Lower lobe of right lung (tissue), 2 donors: ENCODE measurements around the gene ROR1. TPM values are rescaled to one million over a fixed set of nuclear protein-coding genes. Genes with fewer than 3 reads are reported as not detected.

Source experiments
- ATAC-seq, 2 donors: fragments of 200-7000 bp; cut with Tn5 transposase; one replicate each; pipeline ENCODE4 v1.9.1; 2020 to 2022; ENCODE audit warnings: mild to moderate bottlenecking in 2 of 2, moderate library complexity in 2 of 2
- DNase-seq: peaks from one replicate; pipeline ENCODE4 v3.0.0-alpha.2; 2020
- H3K27ac ChIP-seq: fragments of 200-600 bp; one replicate; pipeline ENCODE4 v1.8.0; 2022
- H3K27me3 ChIP-seq: fragments of 200-600 bp; one replicate; pipeline ENCODE4 v1.8.0; 2022; ENCODE audit warnings: low read depth
- H3K36me3 ChIP-seq: fragments of 200-600 bp; one replicate; pipeline ENCODE4 v1.8.0; 2022; ENCODE audit warnings: mild to moderate bottlenecking
- H3K4me1 ChIP-seq: fragments of 200-600 bp; one replicate; pipeline ENCODE4 v1.8.0; 2022
- H3K4me3 ChIP-seq: fragments of 200-600 bp; one replicate; pipeline ENCODE4 v1.8.0; 2022; ENCODE audit warnings: mild to moderate bottlenecking
- H3K9me3 ChIP-seq: fragments of 200-600 bp; one replicate; pipeline ENCODE4 v1.8.0; 2022
- intact Hi-C: fragments of 100-400 bp; cut with DNase I; formaldehyde crosslinking; loops from one replicate; pipeline ENCODE4 v1.11.0; 2022
- total RNA-seq: library from RNA; stranded (reverse); fragmentation: NEBNext Ultra II Directional; extraction: Animal tissue kit (Norgen Biotek cat#: 25700); gene quantifications from one replicate; pipeline ENCODE4 v1.2.1, GENCODE V29; 2021
- TF ChIP-seq, protein P1 (sequence below): fragments of 200-600 bp; IDR thresholded peaks from one replicate; pipeline ENCODE4 v1.8.0; 2022; ENCODE audit warnings: antibody characterized with exemption, mild to moderate bottlenecking
- donor health status: DM: no; HTN: yes; CAD: no; lungs with severe emphysema.

ROR1 gene
- total RNA-seq, 1 donor from 2014 or later, result 15.8 TPM

GRCh38 chr1:63884486-63884885 is 110.7 kb downstream of the ROR1 start:
- H3K36me3 ChIP-seq, result no peaks in the 10 kb centered on the region
- TF ChIP-seq, protein P1, sequence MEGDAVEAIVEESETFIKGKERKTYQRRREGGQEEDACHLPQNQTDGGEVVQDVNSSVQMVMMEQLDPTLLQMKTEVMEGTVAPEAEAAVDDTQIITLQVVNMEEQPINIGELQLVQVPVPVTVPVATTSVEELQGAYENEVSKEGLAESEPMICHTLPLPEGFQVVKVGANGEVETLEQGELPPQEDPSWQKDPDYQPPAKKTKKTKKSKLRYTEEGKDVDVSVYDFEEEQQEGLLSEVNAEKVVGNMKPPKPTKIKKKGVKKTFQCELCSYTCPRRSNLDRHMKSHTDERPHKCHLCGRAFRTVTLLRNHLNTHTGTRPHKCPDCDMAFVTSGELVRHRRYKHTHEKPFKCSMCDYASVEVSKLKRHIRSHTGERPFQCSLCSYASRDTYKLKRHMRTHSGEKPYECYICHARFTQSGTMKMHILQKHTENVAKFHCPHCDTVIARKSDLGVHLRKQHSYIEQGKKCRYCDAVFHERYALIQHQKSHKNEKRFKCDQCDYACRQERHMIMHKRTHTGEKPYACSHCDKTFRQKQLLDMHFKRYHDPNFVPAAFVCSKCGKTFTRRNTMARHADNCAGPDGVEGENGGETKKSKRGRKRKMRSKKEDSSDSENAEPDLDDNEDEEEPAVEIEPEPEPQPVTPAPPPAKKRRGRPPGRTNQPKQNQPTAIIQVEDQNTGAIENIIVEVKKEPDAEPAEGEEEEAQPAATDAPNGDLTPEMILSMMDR, result no peak
- H3K4me3 ChIP-seq, result no peak overlapping the region
- intact Hi-C loops, result no loop called here
- no peaks in the 10 kb centered on the region for H3K4me1 ChIP-seq
- DNase-seq (no peak), ATAC-seq (no peak)
- H3K9me3 ChIP-seq, result no peaks in the 10 kb centered on the region
- no peaks in the 10 kb centered on the region for H3K27me3 ChIP-seq
- no peak overlapping the region for H3K27ac ChIP-seq

DNA sequence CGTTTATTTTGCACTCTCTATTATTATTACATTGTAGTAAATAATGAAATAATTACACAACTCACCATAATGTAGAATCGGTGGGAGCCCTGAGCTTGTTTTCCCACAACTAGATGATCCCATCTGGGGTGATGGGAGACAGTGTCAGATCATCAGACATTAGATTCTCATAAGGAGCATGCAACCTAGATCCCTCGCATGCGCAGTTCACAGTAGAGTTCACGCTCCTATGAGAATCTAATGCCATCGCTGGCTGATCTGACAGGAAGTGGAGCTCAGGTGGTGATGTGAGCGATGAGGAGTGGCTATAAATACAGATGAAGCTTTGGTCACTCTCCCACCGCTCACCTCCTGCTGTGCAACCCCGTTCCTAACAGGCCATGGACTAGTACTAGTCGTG is 112.1 kb downstream of the ROR1 start:
- H3K9me3 ChIP-seq, result no peaks in the 10 kb centered on the region
- DNase-seq (no peak), ATAC-seq (no peak)
- no peaks in the 10 kb centered on the region for H3K4me1 ChIP-seq
- H3K27ac ChIP-seq, result no peak overlapping the region
- intact Hi-C loops, result no loop called here
- TF ChIP-seq, protein P1, result no peak
- H3K27me3 ChIP-seq, result no peaks in the 10 kb centered on the region
- no peak overlapping the region for H3K4me3 ChIP-seq
- no peaks in the 10 kb centered on the region for H3K36me3 ChIP-seq

- Histone ChIP-seq H3K4me1 (no peaks in the 10 kb centered on the region), H3K9me3 (no peaks in the 10 kb centered on the region), H3K27me3 (no peaks in the 10 kb centered on the region), H3K4me3 (no peak overlapping the region), H3K27ac (no peak overlapping the region), H3K36me3 (no peaks in the 10 kb centered on the region)
- TF ChIP-seq, protein P1, result no peak
- intact Hi-C loops, result no loop called here
- no peak for DNase-seq
- no peak for ATAC-seq
Measured at GRCh38 chr1:63886340-63886739, 112.5 kb downstream of the ROR1 start.

- Histone ChIP-seq H3K9me3 (no peaks in the 10 kb centered on the region), H3K27me3 (no peaks in the 10 kb centered on the region), H3K27ac (no peak overlapping the region), H3K4me1 (no peaks in the 10 kb centered on the region), H3K36me3 (no peaks in the 10 kb centered on the region), H3K4me3 (no peak overlapping the region)
- TF ChIP-seq, protein P1, result no peak
- no peak for DNase-seq
- no peak for ATAC-seq
- intact Hi-C loops, result no loop called here
Measured at GRCh38 chr1:63887809-63888208, 114.0 kb downstream of the ROR1 start.

DNA sequence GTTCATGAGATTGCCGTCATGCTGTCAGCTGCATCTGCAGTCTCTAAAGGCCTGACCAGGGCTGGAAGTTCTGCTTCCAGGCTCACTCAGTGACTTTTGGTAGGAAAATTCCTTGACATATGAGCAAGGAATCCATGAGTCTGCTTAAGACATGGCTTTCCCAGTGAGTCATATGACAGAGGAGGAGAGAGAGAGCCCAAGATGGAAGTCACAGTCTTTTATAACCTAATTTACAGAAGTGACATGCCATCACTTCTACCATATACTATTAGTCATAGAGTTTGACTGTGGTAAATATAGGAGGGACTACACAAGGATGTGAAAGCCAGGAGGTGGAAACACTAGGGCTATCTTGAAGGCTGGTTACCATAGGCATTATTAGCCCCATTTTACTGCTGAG is 115.2 kb downstream of the ROR1 start:
- intact Hi-C loops, result no loop called here
- Histone ChIP-seq H3K9me3 (no peaks in the 10 kb centered on the region), H3K4me1 (no peaks in the 10 kb centered on the region), H3K36me3 (no peaks in the 10 kb centered on the region), H3K27me3 (no peaks in the 10 kb centered on the region), H3K4me3 (no peak overlapping the region), H3K27ac (no peak overlapping the region)
- TF ChIP-seq, protein P1, result no peak
- DNase-seq (no peak), ATAC-seq (no peak)

GRCh38 chr1:63890468-63890867 is 116.7 kb downstream of the ROR1 start:
- TF ChIP-seq, protein P1, result no peak
- Histone ChIP-seq H3K27me3 (no peaks in the 10 kb centered on the region), H3K4me1 (no peaks in the 10 kb centered on the region), H3K4me3 (no peak overlapping the region), H3K9me3 (no peaks in the 10 kb centered on the region), H3K27ac (no peak overlapping the region), H3K36me3 (no peaks in the 10 kb centered on the region)
- no peak for DNase-seq
- ATAC-seq, result no peak
- intact Hi-C loops, result no loop called here
